Measurements from ENCODE around the gene RAMACL.

DNA sequence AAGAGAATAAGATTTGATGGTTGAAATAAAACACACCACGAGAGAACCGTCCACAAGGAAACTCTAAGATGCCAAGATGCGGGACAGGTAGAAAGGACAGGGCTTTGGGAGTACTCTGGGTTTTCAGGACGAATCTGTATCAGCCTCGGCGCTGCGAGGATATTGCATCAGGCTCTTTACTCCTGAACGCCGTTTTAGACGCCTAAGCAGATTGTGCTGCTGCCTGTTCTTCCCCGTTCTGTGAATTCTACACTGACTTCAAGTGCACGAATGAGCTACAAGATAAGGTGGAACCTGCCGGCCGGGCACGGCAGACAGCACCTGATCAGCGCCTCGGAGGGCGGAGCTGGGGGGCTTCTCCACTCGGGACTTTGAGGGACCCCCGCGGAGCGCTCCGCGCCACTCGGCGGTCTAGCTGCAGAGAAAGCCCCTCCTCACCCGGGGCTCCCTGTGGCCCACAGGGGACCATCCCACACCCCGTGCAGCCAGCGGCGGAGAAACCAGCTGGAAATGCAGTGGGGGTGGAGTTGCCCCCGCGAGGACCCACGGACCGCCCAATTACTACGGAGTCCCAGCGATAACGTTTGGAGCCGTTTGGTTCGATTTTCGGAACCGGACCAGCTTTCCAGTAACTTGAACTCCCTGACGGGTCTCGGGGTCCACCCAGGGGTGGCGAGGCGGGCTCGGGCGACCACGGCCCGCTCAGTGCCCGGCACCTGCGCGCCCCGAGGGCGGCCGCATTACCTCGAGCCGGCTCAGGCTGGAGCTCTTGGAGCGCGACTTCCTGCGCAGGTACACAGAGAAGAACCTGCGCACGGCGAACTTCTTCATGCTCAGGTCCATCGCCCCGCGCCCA is 39.9 kb upstream of the RAMACL start:
- no peak for TF ChIP-seq POLR2A (IDR thresholded peaks at IDR 0.05)
- TF ChIP-seq, protein P1, sequence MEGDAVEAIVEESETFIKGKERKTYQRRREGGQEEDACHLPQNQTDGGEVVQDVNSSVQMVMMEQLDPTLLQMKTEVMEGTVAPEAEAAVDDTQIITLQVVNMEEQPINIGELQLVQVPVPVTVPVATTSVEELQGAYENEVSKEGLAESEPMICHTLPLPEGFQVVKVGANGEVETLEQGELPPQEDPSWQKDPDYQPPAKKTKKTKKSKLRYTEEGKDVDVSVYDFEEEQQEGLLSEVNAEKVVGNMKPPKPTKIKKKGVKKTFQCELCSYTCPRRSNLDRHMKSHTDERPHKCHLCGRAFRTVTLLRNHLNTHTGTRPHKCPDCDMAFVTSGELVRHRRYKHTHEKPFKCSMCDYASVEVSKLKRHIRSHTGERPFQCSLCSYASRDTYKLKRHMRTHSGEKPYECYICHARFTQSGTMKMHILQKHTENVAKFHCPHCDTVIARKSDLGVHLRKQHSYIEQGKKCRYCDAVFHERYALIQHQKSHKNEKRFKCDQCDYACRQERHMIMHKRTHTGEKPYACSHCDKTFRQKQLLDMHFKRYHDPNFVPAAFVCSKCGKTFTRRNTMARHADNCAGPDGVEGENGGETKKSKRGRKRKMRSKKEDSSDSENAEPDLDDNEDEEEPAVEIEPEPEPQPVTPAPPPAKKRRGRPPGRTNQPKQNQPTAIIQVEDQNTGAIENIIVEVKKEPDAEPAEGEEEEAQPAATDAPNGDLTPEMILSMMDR (IDR thresholded peaks at IDR 0.05): no peak
